ENCODE results near the gene KRTAP10-5.

The KRTAP10-5 gene

GRCh38 chr21:44619886-44620285, 39.5 kb upstream of the KRTAP10-5 start:
- DNase-seq (ENCODE audit: extremely low read depth, low read depth), result no peak
- no peak for TF ChIP-seq CTCF (IDR thresholded peaks at IDR 0.05; ENCODE audit: low read depth, low read length)

GRCh38 chr21:44618909-44619308, 38.5 kb upstream of the KRTAP10-5 start:
- DNase-seq (ENCODE audit: extremely low read depth, low read depth), result no peak
- TF ChIP-seq CTCF (IDR thresholded peaks at IDR 0.05; ENCODE audit: low read depth, low read length), result no peak

- no peak for DNase-seq (ENCODE audit: extremely low read depth, low read depth)
- TF ChIP-seq CTCF (IDR thresholded peaks at IDR 0.05; ENCODE audit: low read depth, low read length), result no peak
These were observed 38.1 kb upstream of the KRTAP10-5 start for GRCh38 chr21:44618504-44618903.

- DNase-seq (ENCODE audit: extremely low read depth, low read depth), result no peak
- no peak for TF ChIP-seq CTCF (IDR thresholded peaks at IDR 0.05; ENCODE audit: low read depth, low read length)
These were observed 36.7 kb upstream of the KRTAP10-5 start for GRCh38 chr21:44617071-44617501.

- no peak for TF ChIP-seq CTCF (IDR thresholded peaks at IDR 0.05; ENCODE audit: low read depth, low read length)
These were observed 36.2 kb upstream of the KRTAP10-5 start for GRCh38 chr21:44616591-44616926.

GRCh38 chr21:44615911-44616590, 35.6 kb upstream of the KRTAP10-5 start:
- no peak for TF ChIP-seq CTCF (IDR thresholded peaks at IDR 0.05; ENCODE audit: low read depth, low read length)
- no peak for DNase-seq (ENCODE audit: extremely low read depth, low read depth)

More at GRCh38 chr21:44616591-44616926, 36.2 kb upstream of the KRTAP10-5 start:
- DNase-seq (ENCODE audit: extremely low read depth, low read depth), result no peak

GRCh38 chr21:44615466-44615865, 35.1 kb upstream of the KRTAP10-5 start:
- no peak for TF ChIP-seq CTCF (IDR thresholded peaks at IDR 0.05; ENCODE audit: low read depth, low read length)
- DNase-seq (ENCODE audit: extremely low read depth, low read depth), result no peak

Measured in AG09319 (cell line).